ENCODE results near the gene OR10G6. TPM values are rescaled to one million over a fixed set of nuclear protein-coding genes. Genes with fewer than 3 reads are reported as not detected.

OR10G6 gene
- total RNA-seq, 5 donors from 2014 or later (not counting 1 experiment from before 2014, with no cell fraction given) = not detected

DNA sequence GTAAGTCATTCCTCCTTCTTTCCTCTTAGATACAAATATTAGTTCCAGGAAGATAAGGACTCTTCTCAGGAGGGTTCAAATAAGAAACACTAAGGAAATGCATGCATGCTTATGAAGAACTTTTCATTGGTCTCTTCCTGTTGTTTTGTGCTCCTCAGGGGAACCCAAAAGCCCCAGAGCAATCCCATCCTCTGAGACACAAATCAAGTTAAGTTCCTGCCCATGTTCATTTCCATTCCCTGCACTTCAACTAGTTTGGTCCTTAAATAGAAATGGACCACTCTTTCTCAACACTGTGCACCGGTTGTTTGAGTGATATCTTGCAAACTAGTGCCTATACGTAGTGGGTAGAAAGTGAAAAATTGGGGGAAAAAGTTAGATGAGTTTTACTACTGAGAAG lies 17.7 kb upstream of the OR10G6 start, which contains the start of gene OR10G4:
Gene OR10G4 (plus strand): TSS at position 301 of the 400 bp plus-strand sequence. CDS start 2,578 bp downstream, outside the sequence.
- peaks cover 0 to 10% of the 10 kb centered on the region in 2 donors for H3K27me3 Mint-ChIP-seq
- no peaks in the 10 kb centered on the region for H3K36me3 Mint-ChIP-seq
- no peaks in the 10 kb centered on the region for H3K4me1 Mint-ChIP-seq
- no peak within 1 kb of the TSS for H3K4me3 Mint-ChIP-seq
- Histone ChIP-seq H3K4me3 (ENCODE audit: control insufficient read depth in 1 of 2, extremely low read depth in 1 of 2, low read length in 1 of 2) (no peak within 1 kb of the TSS), H3K27ac (ENCODE audit: low read length) (no peak within 1 kb of the TSS), H3K36me3 (ENCODE audit: control insufficient read depth in 2 of 2, extremely low read depth in 1 of 2, insufficient read depth in 1 of 2, low read length in 1 of 2) (no peaks in the 10 kb centered on the region), H3K27me3 (replicated peaks in 1 of 2; ENCODE audit: control insufficient read depth in 2 of 2, extremely low read depth in 1 of 2, insufficient read depth in 2 of 2, low read length in 1 of 2) (no peaks in the 10 kb centered on the region), H3K4me1 (ENCODE audit: control insufficient read depth in 1 of 2, extremely low read depth in 1 of 2, insufficient read depth in 2 of 2, low read length in 2 of 2) (no peaks in the 10 kb centered on the region), H3K9me3 (no peaks in the 10 kb centered on the region)
- no peak for DNase-seq
- H3K9me3 Mint-ChIP-seq = no peaks in the 10 kb centered on the region
- WGBS (ENCODE audit: insufficient coverage) = no CpG with 5 or more reads among the region's 2 CpGs
- POLR2A ChIA-PET = interaction anchor here in 1 of 2 donors (0.5 kb wide), 1 partner anchor 1924 kb away, joined by 7 read pairs; no protein-coding TSS in a partner anchor
- CTCF ChIA-PET = no interaction called here
- H3K27ac Mint-ChIP-seq = no peak within 1 kb of the TSS
- ATAC-seq (replicated peaks in 1 of 4) = no peak

DNA sequence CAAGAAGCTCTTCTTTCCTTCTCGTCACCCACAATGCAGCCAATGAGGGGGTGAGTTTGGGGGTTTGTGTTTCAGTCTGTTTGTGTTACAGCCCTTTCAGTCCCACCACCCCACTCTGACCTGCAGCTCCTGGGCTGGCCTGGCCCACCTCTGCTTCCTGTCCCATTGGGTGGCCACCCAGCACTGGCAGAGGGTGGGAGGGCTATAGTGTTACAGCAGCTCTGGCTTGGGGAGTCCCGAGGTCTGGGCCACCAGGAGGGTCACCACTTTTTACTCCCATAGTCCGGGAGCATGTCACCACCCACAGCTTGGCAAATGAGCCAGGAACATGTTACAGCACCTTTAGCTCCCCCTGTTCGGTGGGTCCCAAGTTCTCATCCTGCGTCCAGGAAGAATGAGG lies 15.7 kb downstream of the OR10G6 start:
- 90% methylated on average over 2 of the region's 5 CpGs for WGBS (ENCODE audit: insufficient coverage)
- Histone ChIP-seq H3K27me3 (replicated peaks in 1 of 2; ENCODE audit: control insufficient read depth in 2 of 2, extremely low read depth in 1 of 2, insufficient read depth in 2 of 2, low read length in 1 of 2) (peaks cover 0 to 7% of the 10 kb centered on the region in 2 experiments), H3K9me3 (no peaks in the 10 kb centered on the region), H3K4me3 (ENCODE audit: control insufficient read depth in 1 of 2, extremely low read depth in 1 of 2, low read length in 1 of 2) (no peak overlapping the region), H3K27ac (ENCODE audit: low read length) (no peak overlapping the region), H3K4me1 (ENCODE audit: control insufficient read depth in 1 of 2, extremely low read depth in 1 of 2, insufficient read depth in 2 of 2, low read length in 2 of 2) (no peaks in the 10 kb centered on the region), H3K36me3 (ENCODE audit: control insufficient read depth in 2 of 2, extremely low read depth in 1 of 2, insufficient read depth in 1 of 2, low read length in 1 of 2) (no peaks in the 10 kb centered on the region)
- no peak for DNase-seq
- Mint-ChIP-seq H3K4me3 (no peak overlapping the region), H3K4me1 (no peaks in the 10 kb centered on the region), H3K27ac (no peak overlapping the region), H3K27me3 (peaks cover 2 to 11% of the 10 kb centered on the region in 2 donors), H3K9me3 (peaks cover 9 to 24% (median 14%) of the 10 kb centered on the region in 3 donors), H3K36me3 (no peaks in the 10 kb centered on the region)
- no peak for ATAC-seq (replicated peaks in 1 of 4)
- ChIA-PET POLR2A (no interaction called here), CTCF (no interaction called here)

- no peak within 1 kb of the TSS for H3K27ac ChIP-seq (ENCODE audit: low read length)
- ATAC-seq (replicated peaks in 1 of 4) (no peak), DNase-seq (no peak)
- Mint-ChIP-seq H3K27ac (no peak within 1 kb of the TSS), H3K27me3 (peaks cover 2 to 5% of the 10 kb centered on the region in 2 donors), H3K36me3 (no peaks in the 10 kb centered on the region), H3K4me1 (no peaks in the 10 kb centered on the region), H3K4me3 (no peak within 1 kb of the TSS), H3K9me3 (peaks cover 6 to 13% (median 7%) of the 10 kb centered on the region in 3 donors)
- H3K9me3 ChIP-seq = no peaks in the 10 kb centered on the region
- H3K36me3 ChIP-seq (ENCODE audit: control insufficient read depth in 2 of 2, extremely low read depth in 1 of 2, insufficient read depth in 1 of 2, low read length in 1 of 2) = no peaks in the 10 kb centered on the region
- CTCF ChIA-PET = no interaction called here
- POLR2A ChIA-PET = no interaction called here
- peaks cover 0 to 7% of the 10 kb centered on the region in 2 experiments for H3K27me3 ChIP-seq (replicated peaks in 1 of 2; ENCODE audit: control insufficient read depth in 2 of 2, extremely low read depth in 1 of 2, insufficient read depth in 2 of 2, low read length in 1 of 2)
- no peaks in the 10 kb centered on the region for H3K4me1 ChIP-seq (ENCODE audit: control insufficient read depth in 1 of 2, extremely low read depth in 1 of 2, insufficient read depth in 2 of 2, low read length in 2 of 2)
- H3K4me3 ChIP-seq (ENCODE audit: control insufficient read depth in 1 of 2, extremely low read depth in 1 of 2, low read length in 1 of 2) = no peak within 1 kb of the TSS
Measured at GRCh38 chr11:123977731-123978347, 17.1 kb downstream of the OR10G6 start, which contains the start of gene OR10S1. TSS of gene OR10S1 (minus strand) at chr11:123977781. CDS start at chr11:123977664, 117 bp downstream.

- DNase-seq (no peak), ATAC-seq (replicated peaks in 1 of 4) (no peak)
- Histone ChIP-seq H3K27ac (ENCODE audit: low read length) (no peak overlapping the region), H3K36me3 (ENCODE audit: control insufficient read depth in 2 of 2, extremely low read depth in 1 of 2, insufficient read depth in 1 of 2, low read length in 1 of 2) (no peaks in the 10 kb centered on the region), H3K27me3 (replicated peaks in 1 of 2; ENCODE audit: control insufficient read depth in 2 of 2, extremely low read depth in 1 of 2, insufficient read depth in 2 of 2, low read length in 1 of 2) (peaks cover 0 to 7% of the 10 kb centered on the region in 2 experiments), H3K4me1 (ENCODE audit: control insufficient read depth in 1 of 2, extremely low read depth in 1 of 2, insufficient read depth in 2 of 2, low read length in 2 of 2) (no peaks in the 10 kb centered on the region), H3K4me3 (ENCODE audit: control insufficient read depth in 1 of 2, extremely low read depth in 1 of 2, low read length in 1 of 2) (no peak overlapping the region), H3K9me3 (no peaks in the 10 kb centered on the region)
- peaks cover 0 to 5% (median 0%) of the 10 kb centered on the region in 3 donors for H3K9me3 Mint-ChIP-seq
- WGBS (ENCODE audit: insufficient coverage) = 83% methylated on average over 17 of the region's 18 CpGs
- CTCF ChIA-PET = no interaction called here
- no peak overlapping the region for H3K4me3 Mint-ChIP-seq
- peaks cover 0 to 2% of the 10 kb centered on the region in 2 donors for H3K27me3 Mint-ChIP-seq
- H3K27ac Mint-ChIP-seq = no peak overlapping the region
- POLR2A ChIA-PET = no interaction called here
- no peaks in the 10 kb centered on the region for H3K36me3 Mint-ChIP-seq
- H3K4me1 Mint-ChIP-seq = no peaks in the 10 kb centered on the region
Measured at GRCh38 chr11:123976770-123977560, 18.0 kb downstream of the OR10G6 start.

DNA sequence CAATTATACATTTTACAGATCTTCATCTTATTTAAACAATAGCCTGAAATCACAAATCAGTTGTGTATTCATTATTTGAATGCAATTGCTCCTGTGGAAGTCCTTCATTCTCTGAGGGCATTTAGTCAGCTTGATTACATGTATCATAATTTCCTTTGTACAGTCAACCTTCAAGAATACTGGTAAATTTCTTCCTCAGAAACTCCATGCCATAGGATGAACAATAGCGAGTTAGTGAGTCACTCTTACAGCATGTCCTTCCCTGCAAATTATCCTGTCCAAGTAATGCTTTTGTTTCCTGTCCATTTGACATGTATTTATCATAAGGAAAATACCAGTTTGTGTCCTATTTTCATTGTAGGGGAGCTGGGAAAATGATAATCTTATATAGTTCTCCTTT lies 21.1 kb downstream of the OR10G6 start:
- no CpG with 5 or more reads among the region's 1 CpG for WGBS (ENCODE audit: insufficient coverage)
- Mint-ChIP-seq H3K9me3 (peaks cover 0 to 5% (median 0%) of the 10 kb centered on the region in 3 donors), H3K27ac (no peak overlapping the region), H3K36me3 (no peaks in the 10 kb centered on the region), H3K27me3 (peaks cover 2 to 3% of the 10 kb centered on the region in 2 donors), H3K4me3 (no peak overlapping the region), H3K4me1 (no peaks in the 10 kb centered on the region)
- Histone ChIP-seq H3K27me3 (replicated peaks in 1 of 2; ENCODE audit: control insufficient read depth in 2 of 2, extremely low read depth in 1 of 2, insufficient read depth in 2 of 2, low read length in 1 of 2) (peaks cover 0 to 4% of the 10 kb centered on the region in 2 experiments), H3K4me3 (ENCODE audit: control insufficient read depth in 1 of 2, extremely low read depth in 1 of 2, low read length in 1 of 2) (no peak overlapping the region), H3K27ac (ENCODE audit: low read length) (no peak overlapping the region), H3K36me3 (ENCODE audit: control insufficient read depth in 2 of 2, extremely low read depth in 1 of 2, insufficient read depth in 1 of 2, low read length in 1 of 2) (no peaks in the 10 kb centered on the region), H3K4me1 (ENCODE audit: control insufficient read depth in 1 of 2, extremely low read depth in 1 of 2, insufficient read depth in 2 of 2, low read length in 2 of 2) (no peaks in the 10 kb centered on the region), H3K9me3 (no peaks in the 10 kb centered on the region)
- POLR2A ChIA-PET = no interaction called here
- CTCF ChIA-PET = no interaction called here
- no peak for DNase-seq
- ATAC-seq (replicated peaks in 1 of 4) = no peak

DNA sequence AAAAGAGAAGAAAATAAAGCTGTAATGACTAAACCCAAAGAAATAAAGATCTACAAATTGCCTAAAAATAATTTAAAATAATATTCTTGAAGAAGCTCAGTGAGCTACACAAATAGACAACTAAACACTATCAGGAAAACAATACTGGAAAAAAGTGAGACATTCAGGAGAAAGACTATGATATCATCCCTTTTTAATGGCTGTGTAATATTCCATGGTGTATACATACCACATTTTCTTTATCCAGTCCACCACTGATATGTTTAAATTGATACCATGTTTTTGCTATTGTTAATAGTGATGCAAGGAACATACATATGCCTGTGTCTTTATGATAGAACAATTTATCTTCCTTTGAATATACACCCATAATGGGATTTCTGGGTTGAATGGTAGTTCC lies 38.2 kb downstream of the OR10G6 start:
- ChIA-PET POLR2A (no interaction called here), CTCF (interaction anchor here in 1 of 2 donors (0.6 kb wide), 1 partner anchor 488 kb away, joined by 6 read pairs; no protein-coding TSS in a partner anchor)
- Mint-ChIP-seq H3K36me3 (no peaks in the 10 kb centered on the region), H3K9me3 (peaks cover 0 to 20% (median 3%) of the 10 kb centered on the region in 3 donors), H3K27ac (no peak overlapping the region), H3K4me3 (no peak overlapping the region), H3K27me3 (peaks cover 0 to 5% of the 10 kb centered on the region in 2 donors), H3K4me1 (no peaks in the 10 kb centered on the region)
- H3K27ac ChIP-seq (ENCODE audit: low read length) = no peak overlapping the region
- H3K36me3 ChIP-seq (ENCODE audit: control insufficient read depth in 2 of 2, extremely low read depth in 1 of 2, insufficient read depth in 1 of 2, low read length in 1 of 2) = no peaks in the 10 kb centered on the region
- no peaks in the 10 kb centered on the region for H3K9me3 ChIP-seq
- no peak for ATAC-seq (replicated peaks in 1 of 4)
- DNase-seq = no peak
- no peaks in the 10 kb centered on the region for H3K4me1 ChIP-seq (ENCODE audit: control insufficient read depth in 1 of 2, extremely low read depth in 1 of 2, insufficient read depth in 2 of 2, low read length in 2 of 2)
- no peak overlapping the region for H3K4me3 ChIP-seq (ENCODE audit: control insufficient read depth in 1 of 2, extremely low read depth in 1 of 2, low read length in 1 of 2)
- no peaks in the 10 kb centered on the region for H3K27me3 ChIP-seq (replicated peaks in 1 of 2; ENCODE audit: control insufficient read depth in 2 of 2, extremely low read depth in 1 of 2, insufficient read depth in 2 of 2, low read length in 1 of 2)

Measured in T-cell (primary cell).